Colon (tissue), 2 donors: ENCODE results near the gene GSTM3.
"Not testable (repeated sequence)": the region's sequence is repeated elsewhere in the genome, so short reads cannot be mapped to it uniquely, and the experiment has no call there.

Experiments used
- FAIRE-seq: peaks from 2 replicates; lab custom pipeline; 2012; peaks lifted over from hg19 to GRCh38; lab: Jason Lieb, UNC
- donor health status: control.
- donor health status: control.

GSTM3 gene

GRCh38 chr1:109695138-109695537, 45.7 kb downstream of the GSTM3 start:
- FAIRE-seq: not testable (repeated sequence)

- not testable (repeated sequence) for FAIRE-seq
Measured at GRCh38 chr1:109694400-109694799, 46.4 kb downstream of the GSTM3 start.

DNA sequence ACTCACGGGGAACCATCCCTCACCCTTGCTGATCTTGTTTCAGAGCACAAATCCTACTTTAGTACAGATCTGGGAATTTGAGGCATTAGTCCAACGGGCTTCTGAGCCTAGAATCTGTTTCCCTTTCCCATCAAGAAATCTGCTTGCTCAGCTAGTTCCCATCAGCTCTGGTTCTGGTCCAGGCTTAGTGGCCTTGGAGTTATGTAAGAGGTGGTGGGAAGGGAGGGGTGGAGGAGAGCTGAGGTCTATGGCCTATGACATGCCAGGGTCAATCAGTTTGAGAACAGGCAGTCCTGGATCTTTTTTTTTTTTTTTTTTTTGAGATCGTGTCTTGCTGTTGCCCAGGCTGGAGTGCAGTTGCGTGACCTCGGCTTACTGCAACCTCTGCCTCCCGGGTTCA, 49.1 kb downstream of the GSTM3 start:
- FAIRE-seq: no peak

GRCh38 chr1:109689844-109690405, 50.9 kb downstream of the GSTM3 start:
- no peak for FAIRE-seq

- no peak for FAIRE-seq
Measured at GRCh38 chr1:109687641-109688499, 53.0 kb downstream of the GSTM3 start, which contains the start of gene GSTM1. Gene GSTM1 (plus strand): TSS chr1:109687817. CDS start chr1:109687874, 57 bp downstream.

DNA sequence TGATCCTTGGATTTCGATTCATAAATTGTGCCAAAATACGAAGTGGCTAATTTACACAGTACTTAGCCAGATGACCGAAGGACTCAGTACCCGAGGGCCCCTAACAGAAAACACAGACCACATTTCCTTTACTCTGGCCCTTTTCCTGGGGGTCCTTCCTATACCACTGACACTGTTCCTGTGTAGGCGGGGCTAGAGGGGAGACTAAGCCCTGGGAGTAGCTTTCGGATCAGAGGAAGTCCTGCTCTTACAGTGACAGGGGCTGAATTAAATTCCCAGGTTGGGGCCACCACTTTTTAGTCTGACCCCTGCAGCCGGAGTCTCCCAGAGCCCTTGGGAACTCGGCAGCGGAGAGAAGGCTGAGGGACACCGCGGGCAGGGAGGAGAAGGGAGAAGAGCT, 53.7 kb downstream of the GSTM3 start:
- FAIRE-seq: not testable (repeated sequence)

DNA sequence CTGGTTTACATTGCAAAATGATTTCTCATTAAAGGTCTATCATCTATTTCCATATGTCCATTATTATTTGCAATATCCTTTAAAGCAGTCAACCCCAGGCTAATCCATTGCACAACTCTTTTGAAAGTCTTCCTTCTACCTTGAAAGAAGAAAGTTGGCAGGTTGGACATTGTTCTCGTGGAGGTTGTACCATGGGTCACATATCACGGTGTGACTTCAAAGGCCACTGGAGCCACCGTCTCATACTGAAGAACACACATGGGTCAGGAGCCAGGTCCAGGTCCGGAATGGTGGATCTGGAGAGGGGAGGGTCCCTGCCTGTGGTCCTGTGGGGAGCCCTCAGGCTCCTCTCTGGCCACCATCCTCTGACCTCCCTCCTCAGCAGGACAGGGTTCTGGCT, 54.9 kb downstream of the GSTM3 start:
- not testable (repeated sequence) for FAIRE-seq

DNA sequence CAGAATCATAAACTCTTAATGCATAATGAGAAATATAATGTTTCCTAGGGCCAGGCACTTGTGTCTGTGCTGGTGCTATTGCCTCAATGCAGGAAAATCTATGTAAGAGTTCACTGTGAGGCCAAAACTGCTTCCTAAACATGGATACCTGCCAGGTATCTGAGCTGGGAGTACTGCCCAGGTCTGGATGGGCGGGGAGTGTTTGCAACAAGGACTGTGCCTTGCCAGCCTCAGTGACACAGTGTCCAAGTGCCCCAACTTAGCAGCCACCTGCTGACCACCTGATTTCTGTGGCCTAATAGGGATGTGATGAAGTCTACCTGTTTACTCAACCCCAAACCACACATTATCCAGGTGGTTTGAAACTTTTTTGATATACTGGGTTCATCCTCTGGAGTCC, 55.4 kb downstream of the GSTM3 start:
- FAIRE-seq: not testable (repeated sequence)

GRCh38 chr1:109684777-109685176, 56.1 kb downstream of the GSTM3 start:
- FAIRE-seq: not testable (repeated sequence)
